Vagina (tissue), 2 donors: ENCODE measurements around the gene ALK.

Source experiments
- CTCF ChIP-seq, 3 experiments: fragments of 450-650 bp in 2 of 3; fragments of 200-600 bp in 1 of 3; sonication (generic) in 1 of 3; IDR thresholded peaks; one replicate each; pipeline ENCODE4 v1.5.1; 2017 to 2019; ENCODE audit warnings: antibody characterized with exemption in 3 of 3, mild to moderate bottlenecking in 2 of 3, moderate library complexity in 2 of 3
- POLR2AphosphoS5 ChIP-seq, 2 donors: sonication (generic); formaldehyde crosslinking; IDR thresholded peaks; one replicate each; pipeline ENCODE4 v1.9.0; 2017; ENCODE audit warnings: antibody characterized with exemption in 2 of 2, mild to moderate bottlenecking in 2 of 2, low read depth in 1 of 2; ENCODE audit not compliant: insufficient read depth in 1 of 2

- TF ChIP-seq CTCF (IDR thresholded peaks at IDR 0.05) (no peak), POLR2AphosphoS5 (IDR thresholded peaks at IDR 0.05; ENCODE audit: insufficient read depth in 1 of 2, low read depth in 1 of 2) (no peak)
These were observed 713.8 kb downstream of the ALK start for GRCh38 chr2:29207352-29208148.
